ENCODE results near the gene TOP3B.
A peak's percentile ranks its signal among the peaks of the same experiment; 100 is the strongest.
"Not testable (repeated sequence)": the region's sequence is repeated elsewhere in the genome, so short reads cannot be mapped to it uniquely, and the experiment has no call there.

TOP3B gene

GRCh38 chr22:21944871-21945270, 37.7 kb downstream of the TOP3B start:
- no peak for DNase-seq (ENCODE audit: low read depth)

DNA sequence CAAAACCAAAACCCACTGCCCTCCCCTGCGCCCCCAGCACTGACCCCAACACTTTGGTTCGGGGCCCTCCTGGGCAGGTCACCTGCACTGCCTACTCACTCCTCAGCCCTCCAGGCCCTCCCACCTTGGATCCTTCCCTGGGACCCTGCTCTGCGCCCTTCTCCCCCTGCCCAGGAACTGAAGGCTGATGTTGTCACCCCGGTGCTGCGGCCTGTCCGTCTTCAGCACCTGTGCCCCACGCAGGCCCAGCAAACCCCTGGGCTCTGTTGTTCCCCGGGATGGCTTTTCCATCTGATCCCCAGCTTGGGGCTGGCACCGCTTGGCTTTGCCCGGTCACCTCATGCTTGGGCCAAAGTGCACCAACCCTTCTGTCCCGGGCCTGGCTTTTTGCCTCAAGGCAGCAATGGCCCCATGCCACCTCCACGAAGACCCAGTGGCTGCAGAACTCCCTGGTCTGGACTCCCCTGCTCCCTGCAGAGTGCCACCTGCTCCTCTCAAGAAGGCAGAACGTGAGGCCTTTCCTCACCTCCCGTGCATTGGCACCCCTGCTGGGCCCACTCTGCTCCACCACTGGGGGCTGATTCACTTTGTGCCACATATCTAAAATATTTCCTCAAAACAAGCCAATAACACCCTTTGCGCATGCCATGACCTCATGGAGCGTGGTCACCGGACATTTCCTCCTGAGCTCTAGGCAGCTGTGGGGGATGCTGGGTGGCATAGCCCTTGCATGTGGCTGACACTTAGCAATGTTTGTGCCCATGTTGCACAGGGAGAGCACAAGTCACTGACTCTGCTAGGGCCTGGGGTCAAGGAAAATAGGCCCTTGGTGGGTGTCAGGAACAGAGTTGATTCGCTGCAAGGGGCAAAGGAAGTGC, 38.8 kb downstream of the TOP3B start:
- DNase-seq (ENCODE audit: low read depth): no peak

GRCh38 chr22:21942407-21943343, 39.9 kb downstream of the TOP3B start:
- DNase-seq (ENCODE audit: low read depth): peak; percentile 68

GRCh38 chr22:21941921-21942320, 40.7 kb downstream of the TOP3B start:
- DNase-seq (ENCODE audit: low read depth): no peak

DNA sequence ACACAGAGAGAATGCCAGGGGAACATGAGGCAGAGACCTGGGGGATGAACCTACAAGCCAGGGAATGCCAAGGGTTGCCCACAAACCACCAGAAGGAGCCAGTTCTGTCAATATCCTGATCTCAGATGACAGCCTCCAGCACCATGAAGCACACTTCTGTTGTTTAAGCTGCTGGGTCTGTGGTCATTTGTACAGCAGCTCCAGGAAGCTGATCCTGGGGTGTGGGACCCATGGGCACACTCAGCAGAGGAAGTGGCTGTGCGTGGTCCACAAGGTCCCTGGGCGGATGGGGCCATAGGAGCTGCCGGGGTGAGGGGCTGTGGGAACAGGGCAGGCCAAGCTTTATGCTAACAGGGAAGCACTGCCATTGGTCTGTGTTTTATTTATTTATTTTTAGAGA, 42.1 kb downstream of the TOP3B start:
- peak; percentile 48 for DNase-seq (ENCODE audit: low read depth)

GRCh38 chr22:21939935-21940334, 42.7 kb downstream of the TOP3B start:
- not testable (repeated sequence) for DNase-seq (ENCODE audit: low read depth)

DNA sequence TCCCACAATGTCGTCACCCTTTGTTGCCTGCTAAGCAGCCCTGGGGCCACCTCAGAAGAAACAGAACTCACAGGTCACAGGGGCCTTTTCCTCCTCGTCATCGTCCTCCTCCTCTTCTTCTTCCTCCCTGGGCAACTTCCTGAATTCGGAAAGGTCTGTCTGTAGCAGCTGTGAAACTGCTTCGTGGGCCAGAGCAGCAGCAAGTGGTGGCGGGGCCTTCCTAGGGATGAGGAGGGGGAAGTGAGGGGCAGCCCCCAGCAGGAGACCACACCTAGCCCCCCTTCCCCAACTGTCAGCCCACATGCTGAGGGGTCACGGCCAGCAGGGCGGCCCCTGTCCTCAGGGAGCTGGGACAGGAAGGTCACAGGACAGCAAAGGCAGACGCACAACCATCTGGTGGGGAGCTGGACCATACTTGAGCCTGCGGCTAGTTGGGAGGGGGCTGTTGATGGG, 43.1 kb downstream of the TOP3B start:
- DNase-seq (ENCODE audit: low read depth): peak; percentile 47

DNA sequence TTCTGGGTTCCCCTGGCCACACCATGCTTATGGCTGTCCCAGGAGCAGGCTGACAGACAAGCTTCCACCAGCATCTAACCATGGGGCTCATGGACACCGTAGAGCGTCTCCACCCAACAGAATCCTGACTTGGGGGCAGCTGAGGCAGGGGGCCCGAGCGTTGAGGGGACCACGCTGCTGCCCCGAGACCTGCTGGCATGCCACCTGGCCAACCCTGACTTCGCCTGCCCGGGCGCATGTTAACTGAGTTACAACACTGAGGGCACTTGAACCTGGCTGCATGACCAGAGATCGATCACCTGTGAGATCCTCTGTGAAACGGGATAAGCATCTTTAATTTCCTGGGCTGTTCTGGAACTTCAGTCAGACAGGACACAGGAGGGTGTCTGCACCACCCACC, 43.7 kb downstream of the TOP3B start:
- DNase-seq (ENCODE audit: low read depth): no peak

- DNase-seq (ENCODE audit: low read depth): peak; percentile 89
These were observed 44.3 kb downstream of the TOP3B start for GRCh38 chr22:21938071-21938822.

- DNase-seq (ENCODE audit: low read depth): no peak
These were observed 44.8 kb downstream of the TOP3B start for GRCh38 chr22:21937821-21938070.

DNA sequence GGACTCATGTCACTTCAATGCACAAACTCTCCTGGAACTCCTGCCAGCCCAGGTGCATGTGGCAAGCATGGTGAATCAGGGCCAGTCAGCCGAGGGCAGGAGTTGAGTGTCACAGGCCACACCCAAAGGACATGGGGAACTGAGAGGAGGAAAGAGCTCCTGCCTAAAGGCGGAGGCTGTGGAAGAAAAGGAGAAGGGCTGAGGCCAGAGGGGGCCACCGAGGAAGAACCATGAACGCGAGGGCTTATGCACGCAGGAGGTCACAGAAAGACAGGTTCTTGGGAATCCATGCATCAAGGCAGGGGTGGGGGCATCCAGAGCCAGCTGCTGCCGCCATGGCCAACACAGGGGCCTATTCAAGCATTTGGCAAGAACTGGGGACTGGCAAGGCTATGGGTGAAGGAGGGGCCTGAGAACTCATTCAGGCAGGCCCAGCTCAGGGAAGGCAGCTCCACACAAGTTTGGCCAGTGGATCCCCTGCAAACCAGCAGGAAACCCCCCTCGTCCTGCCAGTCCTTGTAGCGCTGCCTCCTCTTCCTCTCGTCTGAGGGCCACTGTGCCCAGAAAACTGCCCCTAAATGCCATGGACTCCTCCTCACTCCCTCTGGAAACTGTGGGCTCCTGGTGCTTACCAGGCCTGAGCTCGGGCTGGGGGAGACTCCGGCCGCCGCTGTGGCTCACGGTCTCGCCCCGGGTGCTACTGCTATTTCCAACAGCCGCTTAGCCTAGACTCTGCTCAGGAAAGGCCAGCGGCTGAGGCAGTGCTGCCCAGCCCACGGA, 45.4 kb downstream of the TOP3B start:
- no peak for DNase-seq (ENCODE audit: low read depth)

DNA sequence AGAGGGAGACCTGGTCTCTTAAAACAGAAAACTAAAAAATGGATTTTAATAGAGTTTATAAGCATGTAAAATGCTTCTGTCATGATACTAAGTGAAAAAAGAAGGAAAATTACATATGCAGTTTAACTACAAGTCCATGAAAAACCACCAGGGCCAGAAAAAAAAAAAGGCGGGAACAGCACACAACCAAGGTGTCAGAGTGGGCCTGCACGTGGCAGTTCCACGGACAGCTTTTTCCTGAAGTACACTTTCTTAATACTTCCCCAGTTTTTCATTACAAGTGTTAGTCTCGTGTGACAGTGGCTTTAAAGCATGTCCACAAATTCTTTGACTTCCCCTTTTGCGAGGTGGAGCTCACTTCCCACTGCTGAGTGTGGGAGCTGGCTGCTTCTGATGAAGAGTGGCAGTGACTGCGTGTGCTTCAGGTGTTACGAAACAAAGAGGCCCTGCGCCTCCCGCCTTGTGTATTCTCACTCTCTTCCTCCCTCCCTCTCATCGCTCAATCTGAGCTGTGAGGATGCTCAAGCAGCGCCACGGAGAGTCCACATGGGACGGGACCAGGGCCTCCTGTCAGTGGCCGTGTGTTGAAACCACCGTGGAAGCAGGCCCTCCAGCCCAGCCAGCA, 46.3 kb downstream of the TOP3B start:
- DNase-seq (ENCODE audit: low read depth): no peak

GRCh38 chr22:21933910-21934309, 48.7 kb downstream of the TOP3B start:
- no peak for DNase-seq (ENCODE audit: low read depth)

DNA sequence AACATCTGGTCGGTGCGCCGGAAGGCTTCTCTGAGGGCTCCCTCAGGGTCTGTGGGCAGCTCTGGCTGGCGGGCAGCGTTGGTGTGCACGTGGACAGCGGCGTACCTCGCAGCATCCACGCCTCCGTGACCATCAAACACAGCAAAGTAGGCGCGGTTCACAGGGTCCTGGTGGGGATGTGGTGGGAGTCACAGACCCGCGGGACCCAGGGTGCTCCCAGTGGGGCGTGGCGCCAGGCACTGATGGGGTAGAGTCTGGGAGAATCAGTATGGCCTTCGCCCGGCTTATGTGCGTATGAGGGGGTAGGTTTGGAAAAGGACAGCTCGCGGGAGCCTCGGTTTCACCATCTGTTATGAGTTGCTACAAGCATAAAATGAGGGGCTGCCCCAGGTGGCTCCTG, 49.2 kb downstream of the TOP3B start:
- no peak for DNase-seq (ENCODE audit: low read depth)

GRCh38 chr22:21932347-21932746, 50.2 kb downstream of the TOP3B start:
- no peak for DNase-seq (ENCODE audit: low read depth)

DNA sequence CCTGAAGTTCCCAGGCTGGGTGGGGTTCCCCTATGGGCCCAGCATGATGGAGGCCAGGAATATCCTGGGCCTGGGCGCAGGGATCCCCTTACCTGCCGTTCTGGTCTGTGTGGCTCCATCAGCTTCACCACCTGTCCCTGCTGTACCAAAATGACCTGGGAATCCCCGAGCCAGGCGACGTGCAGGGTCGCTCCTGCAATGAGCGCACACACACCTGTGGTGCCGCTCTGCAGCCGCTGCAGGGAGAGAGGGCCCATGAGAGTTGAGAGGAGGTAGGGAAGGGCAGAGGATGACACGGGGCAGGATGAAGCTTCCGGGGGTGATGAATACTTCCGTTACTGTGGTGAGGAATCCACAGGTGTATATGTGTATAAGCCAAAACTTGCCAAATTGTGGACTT, 51.5 kb downstream of the TOP3B start:
- no peak for DNase-seq (ENCODE audit: low read depth)

- DNase-seq (ENCODE audit: low read depth): no peak
These were observed 53.3 kb downstream of the TOP3B start for GRCh38 chr22:21929253-21929652.

DNA sequence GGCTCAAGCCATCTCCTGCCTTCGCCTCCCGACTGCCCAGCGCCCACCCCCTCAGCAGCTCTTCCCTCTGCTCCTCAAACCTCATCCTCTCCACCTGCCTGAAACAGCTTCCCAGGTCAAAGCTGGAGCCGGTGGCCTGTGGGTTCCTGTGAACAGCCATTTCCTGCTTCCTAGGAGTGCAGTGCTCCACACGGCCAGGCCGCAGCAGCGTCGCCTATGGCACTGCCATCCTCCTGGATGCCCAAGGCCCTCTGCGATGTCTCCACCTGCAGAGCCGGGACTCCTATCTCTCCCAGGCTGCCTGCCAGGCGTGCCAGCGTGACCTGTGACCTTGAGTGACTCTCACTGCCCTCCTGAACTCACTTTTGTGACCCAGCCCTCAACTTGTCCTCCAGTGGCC, 54.5 kb downstream of the TOP3B start:
- no peak for DNase-seq (ENCODE audit: low read depth)

DNA sequence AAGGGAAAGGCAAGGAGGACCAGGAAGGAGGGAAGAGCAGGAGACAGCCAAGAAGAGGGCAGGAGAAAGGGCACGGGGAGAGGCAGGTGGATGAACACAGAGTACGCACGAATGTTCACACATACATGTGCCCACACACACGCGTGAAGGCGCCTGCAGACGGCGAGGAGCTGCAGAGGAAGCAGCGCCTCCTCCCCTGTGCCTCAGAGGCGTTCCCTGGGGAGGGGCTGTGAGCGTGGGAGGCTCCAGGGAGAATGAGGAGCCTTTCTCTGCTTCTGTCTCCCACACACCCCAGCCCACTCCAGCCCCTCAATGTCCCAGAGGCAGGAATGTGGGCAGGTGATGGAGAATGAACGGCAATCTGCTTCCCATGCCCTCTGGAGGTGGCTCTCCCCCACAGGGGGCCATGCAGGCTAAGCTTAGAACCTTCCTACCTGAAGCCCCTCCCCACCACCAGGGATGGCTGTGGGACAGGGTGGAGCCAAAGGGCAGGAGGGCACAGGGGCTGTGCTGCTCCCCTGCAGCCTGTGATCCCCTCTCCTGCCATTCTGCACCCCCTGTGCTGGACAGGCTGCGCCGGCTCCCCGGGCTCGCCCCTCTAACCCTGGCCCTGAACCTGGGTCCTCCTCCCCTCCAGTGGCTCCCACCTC, 55.3 kb downstream of the TOP3B start:
- no peak for DNase-seq (ENCODE audit: low read depth)

- DNase-seq (ENCODE audit: low read depth): no peak
These were observed 55.9 kb downstream of the TOP3B start for GRCh38 chr22:21926728-21927127.

DNA sequence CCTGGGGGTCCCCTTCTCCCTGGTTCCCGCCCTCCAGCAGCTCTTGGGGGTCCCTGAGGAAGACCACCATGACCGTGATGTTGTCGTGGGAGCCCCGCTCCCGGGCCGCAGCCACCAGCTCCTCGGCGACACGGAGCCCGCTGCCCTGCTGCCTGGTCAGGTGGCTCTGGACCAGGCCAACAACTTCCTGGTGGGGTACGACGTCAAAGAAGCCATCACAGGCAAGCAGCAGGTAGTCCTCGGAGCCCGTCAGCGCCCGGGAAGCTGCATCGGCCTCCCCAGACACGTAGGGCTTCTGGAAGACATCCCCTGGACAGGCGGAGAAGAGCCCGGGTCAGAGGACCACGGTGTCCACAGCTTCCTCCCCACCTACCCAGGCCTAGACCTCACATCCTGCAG, 59.4 kb downstream of the TOP3B start:
- DNase-seq (ENCODE audit: low read depth): no peak
